ENCODE results near the gene ATP2A1. TPM values are rescaled to one million over a fixed set of nuclear protein-coding genes. Genes with fewer than 3 reads are reported as not detected.
A peak's percentile ranks its signal among the peaks of the same experiment; 100 is the strongest.

The ATP2A1 gene
- total and polyA plus RNA-seq, 2 experiments from 2014 or later: 2.6 TPM

- no peak for DNase-seq (ENCODE audit: low read depth in 1 of 2, low spot score in 1 of 2)
- Histone ChIP-seq H3K4me1 (ENCODE audit: low read depth) (no peaks in the 10 kb centered on the region), H3K9me3 (ENCODE audit: low read depth) (no peaks in the 10 kb centered on the region), H3K4me3 (no peak overlapping the region), H3K36me3 (peaks cover 33% of the 10 kb centered on the region), H3K27me3 (no peaks in the 10 kb centered on the region), H3K27ac (no peak overlapping the region)
- TF ChIP-seq CTCF (IDR thresholded peaks at IDR 0.05; ENCODE audit: low read depth, low read length): no peak
These were observed 9.1 kb upstream of the ATP2A1 start for GRCh38 chr16:28869201-28869600.

DNA sequence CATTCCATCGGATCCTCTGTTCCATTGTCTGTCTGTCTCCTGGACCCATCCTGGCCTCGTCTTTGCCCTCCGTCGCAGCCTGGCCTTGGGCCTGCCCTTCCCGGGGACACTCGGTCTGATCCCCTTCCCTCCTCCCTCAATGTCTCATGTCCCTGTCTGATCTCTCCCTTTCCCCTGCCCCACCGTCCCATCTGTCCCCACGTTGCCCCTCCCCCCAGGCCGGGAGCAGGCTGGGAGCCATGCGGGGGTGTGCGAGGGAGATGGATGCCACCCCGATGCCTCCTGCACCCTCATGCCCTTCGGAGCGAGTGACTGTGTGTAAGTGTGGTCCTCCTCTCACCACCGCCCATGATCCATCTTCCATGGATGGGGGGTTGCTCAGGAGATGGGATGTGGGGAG lies 5.3 kb upstream of the ATP2A1 start:
- Histone ChIP-seq H3K9me3 (ENCODE audit: low read depth) (no peaks in the 10 kb centered on the region), H3K27me3 (no peaks in the 10 kb centered on the region), H3K4me3 (no peak overlapping the region), H3K4me1 (ENCODE audit: low read depth) (peaks cover 7% of the 10 kb centered on the region), H3K36me3 (peaks cover 23% of the 10 kb centered on the region), H3K27ac (no peak overlapping the region)
- no peak for DNase-seq (ENCODE audit: low read depth in 1 of 2, low spot score in 1 of 2)
- no peak for TF ChIP-seq CTCF (IDR thresholded peaks at IDR 0.05; ENCODE audit: low read depth, low read length)

DNA sequence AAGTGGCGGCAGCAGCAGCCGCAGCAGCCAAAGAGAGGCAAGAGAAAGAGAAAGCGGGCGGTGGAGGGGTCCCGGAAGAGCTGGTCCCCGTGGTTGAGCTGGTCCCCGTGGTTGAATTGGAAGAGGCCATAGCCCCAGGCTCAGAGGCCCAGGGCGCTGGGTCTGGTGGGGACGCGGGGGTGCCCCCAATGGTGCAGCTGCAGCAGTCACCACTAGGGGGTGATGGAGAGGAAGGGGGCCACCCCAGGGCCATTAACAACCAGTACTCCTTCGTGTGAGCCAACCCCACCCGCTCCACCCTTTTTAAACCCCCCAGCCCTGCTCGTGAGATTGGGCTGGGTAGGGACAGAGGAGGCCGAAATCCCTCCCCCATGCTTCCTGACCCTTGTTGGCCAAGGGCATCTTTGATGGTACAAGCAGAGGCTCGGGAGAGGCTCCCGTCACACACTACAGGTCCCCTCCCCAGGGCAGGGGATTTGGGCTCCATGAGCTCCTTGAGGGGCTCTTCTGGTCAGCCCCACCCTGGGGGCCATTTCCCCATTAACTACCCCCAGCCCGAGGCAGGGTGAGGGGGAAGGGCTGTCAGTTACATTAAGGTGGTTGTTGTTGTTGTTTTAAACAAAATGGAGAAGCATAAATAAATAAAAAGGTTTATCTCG lies 4.6 kb upstream of the ATP2A1 start:
- TF ChIP-seq CTCF (IDR thresholded peaks at IDR 0.05; ENCODE audit: low read depth, low read length): peak; percentile 70
- peak in 1 of 2 donors; percentile 12 for DNase-seq (ENCODE audit: low read depth in 1 of 2, low spot score in 1 of 2)
- Histone ChIP-seq H3K4me3 (no peak overlapping the region), H3K27ac (no peak overlapping the region), H3K27me3 (no peaks in the 10 kb centered on the region), H3K9me3 (ENCODE audit: low read depth) (no peaks in the 10 kb centered on the region), H3K4me1 (ENCODE audit: low read depth) (peaks cover 7% of the 10 kb centered on the region), H3K36me3 (peaks cover 19% of the 10 kb centered on the region)

DNA sequence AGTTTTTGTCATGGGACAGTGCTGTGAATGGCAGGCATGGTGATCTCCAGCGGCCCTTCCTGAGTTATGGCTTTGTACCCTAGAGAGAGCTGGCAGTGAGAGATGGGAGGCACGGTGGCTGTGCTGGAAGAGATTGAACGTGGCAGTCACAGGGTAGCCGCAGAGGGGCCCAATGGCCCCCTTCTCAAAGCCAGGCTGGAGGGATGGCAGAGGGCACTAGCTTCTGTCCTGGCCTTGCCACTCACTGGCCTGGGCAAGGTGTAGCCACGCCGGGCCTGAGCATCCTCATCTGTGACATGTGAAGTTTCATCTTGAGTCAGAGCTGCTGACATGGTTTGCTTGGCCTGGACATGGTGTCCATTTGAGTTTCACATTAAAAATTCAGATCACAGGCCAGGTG lies 3.9 kb upstream of the ATP2A1 start:
- H3K4me1 ChIP-seq (ENCODE audit: low read depth): peaks cover 7% of the 10 kb centered on the region
- H3K36me3 ChIP-seq: peaks cover 12% of the 10 kb centered on the region
- H3K4me3 ChIP-seq: no peak overlapping the region
- no peak overlapping the region for H3K27ac ChIP-seq
- DNase-seq (ENCODE audit: low read depth in 1 of 2, low spot score in 1 of 2): no peak
- H3K27me3 ChIP-seq: no peaks in the 10 kb centered on the region
- no peak for TF ChIP-seq CTCF (IDR thresholded peaks at IDR 0.05; ENCODE audit: low read depth, low read length)
- no peaks in the 10 kb centered on the region for H3K9me3 ChIP-seq (ENCODE audit: low read depth)

- H3K4me3 ChIP-seq: no peak overlapping the region
- peak overlapping the region; percentile 80 for H3K27ac ChIP-seq
- peaks cover 11% of the 10 kb centered on the region for H3K4me1 ChIP-seq (ENCODE audit: low read depth)
- H3K36me3 ChIP-seq: peaks cover 3% of the 10 kb centered on the region
- DNase-seq (ENCODE audit: low read depth in 1 of 2, low spot score in 1 of 2): no peak
- H3K9me3 ChIP-seq (ENCODE audit: low read depth): no peaks in the 10 kb centered on the region
- no peaks in the 10 kb centered on the region for H3K27me3 ChIP-seq
- TF ChIP-seq CTCF (IDR thresholded peaks at IDR 0.05; ENCODE audit: low read depth, low read length): no peak
These were observed 2.9 kb upstream of the ATP2A1 start for GRCh38 chr16:28875134-28876018.

All from cardiac muscle cell (in vitro differentiated cells and primary cell).